HEK293 (cell line): ENCODE results near the gene SPINDOC.
"Not testable (repeated sequence)": the region's sequence is repeated elsewhere in the genome, so short reads cannot be mapped to it uniquely, and the experiment has no call there.

ENCODE experiments used
- CTCF ChIA-PET: fragments of 350-600 bp; formaldehyde crosslinking; extraction: SDS; loops from one replicate; lab custom pipeline; 2021; ENCODE audit warnings: antibody characterized with exemption; lab: Yijun Ruan, JAX
- POLR2A ChIA-PET: fragments of 300-600 bp; formaldehyde crosslinking; extraction: SDS; loops from one replicate; lab custom pipeline; 2020; ENCODE audit warnings: antibody characterized with exemption, inconsistent platforms; lab: Yijun Ruan, JAX
- H3K27ac ChIP-seq: fragments of 200-500 bp; sonication (Bioruptor generic); 2 replicates; pipeline ENCODE4 v1.5.1; 2014; ENCODE audit warnings: low read depth, low read length, control low read depth, inconsistent platforms; ENCODE audit errors: extremely low read depth
- H3K36me3 ChIP-seq, 2 experiments: fragments of 200-500 bp in 1 of 2; sonication (Bioruptor generic) in 1 of 2; 1 replicate in 1 of 2; 2 replicates in 1 of 2; pipeline ENCODE4 v1.5.1; 2014 to 2017; ENCODE audit warnings: inconsistent platforms in 2 of 2, low read length in 2 of 2; ENCODE audit not compliant: control insufficient read depth in 2 of 2, insufficient read depth in 1 of 2
- H3K4me1 ChIP-seq: fragments of 200-500 bp; sonication (Bioruptor generic); 2 replicates; pipeline ENCODE4 v1.5.1; 2014; ENCODE audit warnings: mild to moderate bottlenecking, low read length, inconsistent platforms; ENCODE audit not compliant: control insufficient read depth, insufficient read depth
- H3K4me3 ChIP-seq: 2 replicates; pipeline ENCODE4 v1.5.1; 2011; ENCODE audit warnings: low read depth, mild to moderate bottlenecking, control low read depth, low read length, moderate library complexity
- H3K9me3 ChIP-seq: fragments of 200-500 bp; sonication (Bioruptor generic); 2 replicates; pipeline ENCODE4 v1.5.1; 2014; ENCODE audit warnings: low read depth, low read length, inconsistent platforms; ENCODE audit not compliant: control insufficient read depth, insufficient read depth
- EGR2 ChIP-seq: fragments of 450-650 bp; formaldehyde crosslinking; IDR thresholded peaks from 2 replicates; pipeline ENCODE4 v1.5.1; 2016; ENCODE audit warnings: low read depth, missing biosample characterization, missing genetic modification characterization
- KLF7 ChIP-seq: fragments of 450-650 bp; formaldehyde crosslinking; IDR thresholded peaks from 2 replicates; pipeline ENCODE4 v1.5.1; 2016; ENCODE audit warnings: missing biosample characterization, missing genetic modification characterization, borderline replicate concordance
- PBX3 ChIP-seq: sonication (generic); formaldehyde crosslinking; IDR thresholded peaks from 2 replicates; pipeline ENCODE4 v1.8.1; 2022; ENCODE audit warnings: mild to moderate bottlenecking, moderate library complexity, missing genetic modification reagents
- PRDM1 ChIP-seq: fragments of 450-650 bp; formaldehyde crosslinking; IDR thresholded peaks from 2 replicates; pipeline ENCODE4; 2016; ENCODE audit warnings: missing biosample characterization, missing genetic modification characterization
- SP3 ChIP-seq: fragments of 450-650 bp; formaldehyde crosslinking; IDR thresholded peaks from 2 replicates; pipeline ENCODE4 v1.5.1; 2016; ENCODE audit warnings: missing biosample characterization, missing genetic modification characterization
- ZBTB49 ChIP-seq: fragments of 450-650 bp; formaldehyde crosslinking; IDR thresholded peaks from 2 replicates; pipeline ENCODE4 v1.5.1; 2016; ENCODE audit warnings: missing biosample characterization, missing genetic modification characterization, low read depth
- ZFHX2 ChIP-seq: fragments of 450-650 bp; formaldehyde crosslinking; conservative IDR thresholded peaks from 2 replicates; pipeline ENCODE4 v1.5.1; 2016; ENCODE audit warnings: missing biosample characterization, missing genetic modification characterization
- ZNF133 ChIP-seq: fragments of 450-650 bp; formaldehyde crosslinking; IDR thresholded peaks from 2 replicates; pipeline ENCODE4 v1.5.1; 2016; ENCODE audit warnings: missing biosample characterization, missing genetic modification characterization
- ZNF138 ChIP-seq: fragments of 450-650 bp; formaldehyde crosslinking; IDR thresholded peaks from 2 replicates; pipeline ENCODE4 v1.5.1; 2016; ENCODE audit warnings: missing biosample characterization, missing genetic modification characterization, borderline replicate concordance
- ZNF175 ChIP-seq: fragments of 450-650 bp; formaldehyde crosslinking; IDR thresholded peaks from 2 replicates; pipeline ENCODE4 v1.5.1; 2016; ENCODE audit warnings: missing biosample characterization, missing genetic modification characterization
- ZNF302 ChIP-seq: fragments of 450-650 bp; formaldehyde crosslinking; IDR thresholded peaks from 2 replicates; pipeline ENCODE4 v1.5.1; 2016; ENCODE audit warnings: missing biosample characterization, missing genetic modification characterization, low read depth
- ZNF311 ChIP-seq: fragments of 450-650 bp; formaldehyde crosslinking; IDR thresholded peaks from 2 replicates; pipeline ENCODE4 v1.5.1; 2017; ENCODE audit warnings: missing biosample characterization, missing genetic modification characterization, borderline replicate concordance
- ZNF561 ChIP-seq: fragments of 450-650 bp; IDR thresholded peaks from 2 replicates; pipeline ENCODE4 v1.5.1; 2018; ENCODE audit warnings: missing biosample characterization, missing genetic modification characterization, borderline replicate concordance
- ZNF658 ChIP-seq: fragments of 450-650 bp; formaldehyde crosslinking; IDR thresholded peaks from 2 replicates; pipeline ENCODE4; 2016; ENCODE audit warnings: missing biosample characterization, missing genetic modification characterization
- ZNF76 ChIP-seq: fragments of 450-650 bp; formaldehyde crosslinking; IDR thresholded peaks from 2 replicates; pipeline ENCODE4; 2016; ENCODE audit warnings: low read depth, missing biosample characterization, missing genetic modification characterization, borderline replicate concordance
- ZNF776 ChIP-seq: fragments of 450-650 bp; formaldehyde crosslinking; IDR thresholded peaks from 2 replicates; pipeline ENCODE4 v1.5.0; 2017; ENCODE audit warnings: missing biosample characterization, missing genetic modification characterization, borderline replicate concordance

SPINDOC gene

GRCh38 chr11:63770763-63771162, 42.5 kb upstream of the SPINDOC start:
- H3K27ac ChIP-seq: no peak overlapping the region
- peaks cover 0 to 4% of the 10 kb centered on the region in 2 experiments; a peak in 1 of 3 replicates for H3K36me3 ChIP-seq
- POLR2A ChIA-PET: interaction anchor here (0.6 kb wide), 1 partner anchor 218 kb away, joined by 3 read pairs; no protein-coding TSS in a partner anchor
- H3K4me1 ChIP-seq: no peaks in the 10 kb centered on the region
- H3K9me3 ChIP-seq: no peaks in the 10 kb centered on the region
- TF ChIP-seq ZNF302 (tag by site-specific recombination) (no peak), PBX3 (no peak), ZNF658 (no peak), PRDM1 (tag by site-specific recombination) (no peak)
- CTCF ChIA-PET: no interaction called here
- no peak overlapping the region for H3K4me3 ChIP-seq

- H3K4me1 ChIP-seq, H3K4me3 ChIP-seq, POLR2A ChIA-PET, H3K9me3 ChIP-seq, H3K36me3 ChIP-seq, H3K27ac ChIP-seq: not testable (repeated sequence)
- TF ChIP-seq EGR2 (tag by site-specific recombination) (peak; percentile 90), ZFHX2 (tag by site-specific recombination) (peak; percentile 74), SP3 (tag by site-specific recombination) (peak; percentile 44; the same call in 1 of the 2 replicates)
- CTCF ChIA-PET: interaction anchor here (0.7 kb wide), 1 partner anchor 900 kb away, joined by 3 read pairs; no protein-coding TSS in a partner anchor
Measured at GRCh38 chr11:63771741-63772318, 41.4 kb upstream of the SPINDOC start.

DNA sequence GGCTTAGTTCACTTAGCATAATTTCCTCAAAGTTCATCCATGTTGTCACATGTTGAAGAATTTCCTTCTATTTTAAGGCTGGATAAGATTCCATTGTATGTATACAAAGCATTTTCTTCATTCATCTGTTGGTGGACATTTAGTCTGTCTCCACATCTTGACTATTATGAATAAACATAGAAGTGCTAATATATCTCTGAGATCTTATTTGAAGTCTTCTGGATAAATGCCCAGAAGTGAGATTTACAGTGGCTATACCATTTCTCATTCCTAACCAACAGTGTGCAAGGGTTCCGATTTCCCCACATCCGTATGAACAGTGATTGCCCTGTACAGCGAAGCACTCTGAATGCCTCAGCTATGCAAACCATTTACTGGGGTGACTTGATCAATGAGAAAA, 38.1 kb upstream of the SPINDOC start:
- no peaks in the 10 kb centered on the region for H3K9me3 ChIP-seq
- ChIA-PET POLR2A (no interaction called here), CTCF (no interaction called here)
- no peak for TF ChIP-seq ZNF311 (tag by site-specific recombination)
- no peak for TF ChIP-seq ZNF175 (tag by site-specific recombination)
- H3K36me3 ChIP-seq: no peaks in the 10 kb centered on the region
- no peak overlapping the region for H3K4me3 ChIP-seq
- no peaks in the 10 kb centered on the region for H3K4me1 ChIP-seq
- no peak overlapping the region for H3K27ac ChIP-seq

GRCh38 chr11:63779039-63779438, 34.2 kb upstream of the SPINDOC start:
- Histone ChIP-seq H3K4me3 (no peak overlapping the region), H3K27ac (no peak overlapping the region), H3K9me3 (no peaks in the 10 kb centered on the region), H3K36me3 (no peaks in the 10 kb centered on the region), H3K4me1 (no peaks in the 10 kb centered on the region)
- ChIA-PET POLR2A (interaction anchor here (0.8 to 1.3 kb wide), 2 partner anchors 10 to 32 kb away, joined by 4 to 5 read pairs; partner anchors contain the start of gene ZFTA), CTCF (interaction anchor here (1.2 to 2.4 kb wide), 3 partner anchors 11 to 167 kb away, joined by 3 to 11 read pairs (median 5); partner anchors contain the start of gene ZFTA)
- TF ChIP-seq ZNF776 (tag by site-specific recombination) (no peak), ZNF561 (tag by site-specific recombination) (no peak), KLF7 (tag by site-specific recombination) (no peak), ZNF138 (no peak), ZBTB49 (tag by site-specific recombination) (no peak), ZNF133 (tag by site-specific recombination) (no peak), ZNF76 (no peak)
